GM23248 (cell line): ENCODE measurements around the gene CALHM2.

ENCODE experiments used
- EZH2 ChIP-seq: fragments of 200-600 bp; sonication (generic); IDR thresholded peaks from 2 replicates; pipeline ENCODE4 v1.6.1; 2018; ENCODE audit warnings: antibody characterized with exemption, mild to moderate bottlenecking; ENCODE audit not compliant: insufficient read depth, poor library complexity, severe bottlenecking
- EZH2phosphoT487 ChIP-seq: fragments of 200-600 bp; sonication (generic); IDR thresholded peaks from 2 replicates; pipeline ENCODE4 v1.6.1; 2018; ENCODE audit warnings: antibody characterized with exemption, moderate library complexity, mild to moderate bottlenecking, low read depth; ENCODE audit not compliant: insufficient read depth

- TF ChIP-seq EZH2: no peak
- no peak for TF ChIP-seq EZH2phosphoT487
Measured at GRCh38 chr10:103492655-103493261, 40.6 kb upstream of the CALHM2 start.
